Astrocyte (in vitro differentiated cells and primary cell): ENCODE measurements around the gene SENP2. TPM values are rescaled to one million over a fixed set of nuclear protein-coding genes. Genes with fewer than 3 reads are reported as not detected.

Experiments
- DNase-seq: peaks from one replicate; pipeline ENCODE4 v3.0.0-alpha.2; 2010; ENCODE audit warnings: low read depth
- FAIRE-seq: peaks from 2 replicates; lab custom pipeline; 2011; peaks lifted over from hg19 to GRCh38; lab: Jason Lieb, UNC
- H2AFZ ChIP-seq: 2 replicates; pipeline ENCODE4 v1.6.0; 2012; ENCODE audit warnings: low read depth, low read length, inconsistent platforms
- H3K27ac ChIP-seq: 2 replicates; pipeline ENCODE4 v1.5.1; 2011; ENCODE audit warnings: low read depth, low read length, inconsistent platforms
- H3K27me3 ChIP-seq: 2 replicates; pipeline ENCODE4 v1.6.0; 2011; ENCODE audit warnings: low read length, inconsistent platforms; ENCODE audit not compliant: insufficient read depth
- H3K36me3 ChIP-seq: 2 replicates; pipeline ENCODE4 v1.5.1; 2011; ENCODE audit warnings: low read length, inconsistent platforms; ENCODE audit not compliant: insufficient read depth
- H3K4me1 ChIP-seq: 2 replicates; pipeline ENCODE4 v1.5.1; 2011; ENCODE audit warnings: low read length, inconsistent platforms; ENCODE audit not compliant: insufficient read depth
- H3K4me2 ChIP-seq: 2 replicates; pipeline ENCODE4 v1.6.0; 2012; ENCODE audit warnings: low read length, inconsistent platforms
- H3K4me3 ChIP-seq: 2 replicates; pipeline ENCODE4 v1.5.1; 2011; ENCODE audit warnings: low read depth, mild to moderate bottlenecking, low read length, inconsistent platforms; ENCODE audit not compliant: insufficient read depth
- H3K79me2 ChIP-seq: 2 replicates; pipeline ENCODE4 v1.6.0; 2012; ENCODE audit warnings: mild to moderate bottlenecking, low read length, inconsistent platforms; ENCODE audit not compliant: insufficient read depth
- H3K9ac ChIP-seq: 2 replicates; pipeline ENCODE4 v1.6.0; 2012; ENCODE audit warnings: mild to moderate bottlenecking, low read length, inconsistent platforms
- H3K9me3 ChIP-seq: 2 replicates; pipeline ENCODE4 v1.5.1; 2012; ENCODE audit warnings: low read depth, mild to moderate bottlenecking, low read length, inconsistent platforms; ENCODE audit not compliant: insufficient read depth
- H4K20me1 ChIP-seq: 2 replicates; pipeline ENCODE4 v1.6.0; 2012; ENCODE audit warnings: low read length, inconsistent platforms; ENCODE audit not compliant: insufficient read depth
- H3K27ac Mint-ChIP-seq: one replicate; pipeline ENCODE4 v1.8.0; 2021; ENCODE audit warnings: mild to moderate bottlenecking, mixed read lengths; ENCODE audit not compliant: unreplicated experiment
- H3K27me3 Mint-ChIP-seq: one replicate; pipeline ENCODE4 v1.8.0; 2021; ENCODE audit warnings: low read depth, mixed read lengths; ENCODE audit not compliant: unreplicated experiment
- H3K36me3 Mint-ChIP-seq: one replicate; pipeline ENCODE4 v1.8.0; 2021; ENCODE audit warnings: low read depth, mixed read lengths; ENCODE audit not compliant: unreplicated experiment
- H3K4me1 Mint-ChIP-seq: one replicate; pipeline ENCODE4 v1.8.0; 2021; ENCODE audit warnings: low read depth, mixed read lengths; ENCODE audit not compliant: unreplicated experiment
- H3K4me3 Mint-ChIP-seq: one replicate; pipeline ENCODE4 v1.8.0; 2021; ENCODE audit warnings: mild to moderate bottlenecking, moderate library complexity, mixed read lengths; ENCODE audit not compliant: unreplicated experiment
- H3K9me3 Mint-ChIP-seq: one replicate; pipeline ENCODE4 v1.8.0; 2021; ENCODE audit warnings: mild to moderate bottlenecking, mixed read lengths; ENCODE audit not compliant: unreplicated experiment
- EZH2 ChIP-seq: IDR thresholded peaks from 2 replicates; pipeline ENCODE4 v1.6.1; 2012; ENCODE audit warnings: mild to moderate bottlenecking, low read length, inconsistent platforms; ENCODE audit not compliant: insufficient read depth
- total RNA-seq: library from RNA; stranded (reverse); gene quantifications from 2 replicates; pipeline ENCODE4 v1.2.1, GENCODE V29; 2021
- TF ChIP-seq, protein P1 (sequence below): IDR thresholded peaks from 2 replicates; pipeline ENCODE4 v1.5.1; 2011; ENCODE audit warnings: low read depth, mild to moderate bottlenecking, inconsistent platforms, low read length, moderate library complexity; ENCODE audit not compliant: insufficient read depth

Gene SENP2
- total RNA-seq, 1 donor from 2014 or later, result 44.1 TPM

DNA sequence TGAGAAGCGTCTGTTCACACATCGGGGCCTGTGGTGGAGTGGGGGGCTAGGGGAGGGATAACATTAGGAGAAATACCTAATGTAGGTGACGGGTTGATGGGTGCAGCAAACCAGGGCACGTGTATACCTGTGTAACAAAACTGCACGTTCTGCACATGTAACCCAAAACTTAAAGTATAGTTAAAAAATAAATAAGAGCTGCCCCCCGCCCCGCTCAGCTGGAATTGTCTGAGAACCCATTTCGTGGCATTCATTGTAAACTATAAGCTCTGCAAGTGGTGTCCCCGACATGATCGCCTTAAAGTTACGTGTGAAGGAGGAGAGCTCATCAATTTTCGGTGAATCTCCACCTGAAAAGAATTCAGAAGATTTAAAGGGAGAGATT, 26.4 kb upstream of the SENP2 start:
- no peak for TF ChIP-seq EZH2
- TF ChIP-seq, protein P1, sequence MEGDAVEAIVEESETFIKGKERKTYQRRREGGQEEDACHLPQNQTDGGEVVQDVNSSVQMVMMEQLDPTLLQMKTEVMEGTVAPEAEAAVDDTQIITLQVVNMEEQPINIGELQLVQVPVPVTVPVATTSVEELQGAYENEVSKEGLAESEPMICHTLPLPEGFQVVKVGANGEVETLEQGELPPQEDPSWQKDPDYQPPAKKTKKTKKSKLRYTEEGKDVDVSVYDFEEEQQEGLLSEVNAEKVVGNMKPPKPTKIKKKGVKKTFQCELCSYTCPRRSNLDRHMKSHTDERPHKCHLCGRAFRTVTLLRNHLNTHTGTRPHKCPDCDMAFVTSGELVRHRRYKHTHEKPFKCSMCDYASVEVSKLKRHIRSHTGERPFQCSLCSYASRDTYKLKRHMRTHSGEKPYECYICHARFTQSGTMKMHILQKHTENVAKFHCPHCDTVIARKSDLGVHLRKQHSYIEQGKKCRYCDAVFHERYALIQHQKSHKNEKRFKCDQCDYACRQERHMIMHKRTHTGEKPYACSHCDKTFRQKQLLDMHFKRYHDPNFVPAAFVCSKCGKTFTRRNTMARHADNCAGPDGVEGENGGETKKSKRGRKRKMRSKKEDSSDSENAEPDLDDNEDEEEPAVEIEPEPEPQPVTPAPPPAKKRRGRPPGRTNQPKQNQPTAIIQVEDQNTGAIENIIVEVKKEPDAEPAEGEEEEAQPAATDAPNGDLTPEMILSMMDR, result no peak
- peaks cover 11% of the 10 kb centered on the region for H3K4me1 ChIP-seq
- no peak for FAIRE-seq
- no peak overlapping the region for H3K4me3 Mint-ChIP-seq
- no peaks in the 10 kb centered on the region for H3K36me3 Mint-ChIP-seq
- no peak for DNase-seq
- H3K9ac ChIP-seq, result no peak overlapping the region
- H3K79me2 ChIP-seq, result no peaks in the 10 kb centered on the region
- H3K27me3 ChIP-seq, result peaks cover 3% of the 10 kb centered on the region
- peaks cover 9% of the 10 kb centered on the region for H3K4me1 Mint-ChIP-seq
- H3K9me3 Mint-ChIP-seq, result no peaks in the 10 kb centered on the region
- H3K4me2 ChIP-seq, result no peak overlapping the region
- H4K20me1 ChIP-seq, result no peaks in the 10 kb centered on the region
- H3K27ac ChIP-seq, result no peak overlapping the region
- H3K36me3 ChIP-seq, result no peaks in the 10 kb centered on the region
- no peak overlapping the region for H3K27ac Mint-ChIP-seq
- no peaks in the 10 kb centered on the region for H3K9me3 ChIP-seq
- no peak overlapping the region for H3K4me3 ChIP-seq
- H3K27me3 Mint-ChIP-seq, result no peaks in the 10 kb centered on the region
- no peak overlapping the region for H2AFZ ChIP-seq

DNA sequence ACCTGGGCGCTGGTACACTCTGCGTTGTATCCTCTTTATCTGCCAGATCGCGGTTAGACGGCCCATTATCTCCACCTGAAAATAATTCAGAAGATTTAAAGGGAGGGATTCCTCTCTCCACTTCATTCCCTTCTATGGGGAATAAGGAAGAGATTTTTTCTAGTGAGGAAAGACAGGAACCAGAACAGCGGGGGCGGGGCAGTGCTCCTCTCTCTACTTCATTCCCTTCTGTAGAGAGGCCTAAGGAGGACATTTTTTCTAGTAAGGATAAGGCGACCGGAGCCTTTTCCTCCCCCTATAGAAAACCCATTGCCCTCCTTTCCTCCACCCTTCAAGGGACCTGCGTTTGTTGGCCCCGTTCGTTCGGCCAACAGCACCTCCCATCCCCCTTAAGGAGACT, 25.4 kb upstream of the SENP2 start:
- no peak overlapping the region for H3K27ac Mint-ChIP-seq
- Histone ChIP-seq H4K20me1 (no peaks in the 10 kb centered on the region), H3K27ac (no peak overlapping the region), H3K9me3 (no peaks in the 10 kb centered on the region), H3K79me2 (no peaks in the 10 kb centered on the region), H3K4me3 (no peak overlapping the region), H3K36me3 (no peaks in the 10 kb centered on the region), H3K4me2 (no peak overlapping the region), H3K27me3 (peaks cover 3% of the 10 kb centered on the region), H3K9ac (no peak overlapping the region), H2AFZ (no peak overlapping the region), H3K4me1 (peaks cover 11% of the 10 kb centered on the region)
- H3K36me3 Mint-ChIP-seq, result no peaks in the 10 kb centered on the region
- TF ChIP-seq, protein P1, result no peak
- no peak for TF ChIP-seq EZH2
- no peak for DNase-seq
- H3K4me1 Mint-ChIP-seq, result peaks cover 9% of the 10 kb centered on the region
- H3K27me3 Mint-ChIP-seq, result no peaks in the 10 kb centered on the region
- no peak for FAIRE-seq
- H3K4me3 Mint-ChIP-seq, result no peak overlapping the region
- H3K9me3 Mint-ChIP-seq, result no peaks in the 10 kb centered on the region

DNA sequence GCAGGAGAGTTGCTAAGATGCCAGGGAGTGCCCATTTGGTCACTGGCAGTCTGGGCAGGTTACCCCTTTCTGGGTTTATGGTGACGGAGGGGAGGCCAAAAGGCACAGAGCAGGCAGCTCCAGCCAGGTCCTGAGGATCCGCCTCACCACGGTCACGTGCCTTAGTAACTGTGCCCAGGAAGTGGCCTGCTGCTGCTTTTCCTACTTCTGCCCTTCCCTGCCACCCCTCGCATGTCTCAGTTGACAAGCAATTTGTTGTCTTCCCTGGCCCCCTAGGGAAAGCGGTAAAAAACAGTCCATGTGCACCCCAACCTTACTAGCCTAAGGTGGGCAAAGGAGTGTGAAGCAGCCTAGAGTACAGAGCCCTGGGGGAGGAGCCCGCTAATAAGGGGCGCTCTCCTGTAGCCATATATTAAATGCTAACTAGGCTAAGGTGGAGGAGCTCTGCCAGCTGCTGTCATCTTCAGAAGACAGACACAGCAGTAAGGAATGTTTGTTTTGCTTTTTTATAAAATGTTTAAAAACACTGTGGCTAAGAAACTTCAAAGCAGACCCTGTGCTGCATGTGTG, 24.6 kb upstream of the SENP2 start:
- no peaks in the 10 kb centered on the region for H3K9me3 ChIP-seq
- no peak overlapping the region for H3K4me3 Mint-ChIP-seq
- H3K4me2 ChIP-seq, result no peak overlapping the region
- no peaks in the 10 kb centered on the region for H3K36me3 ChIP-seq
- TF ChIP-seq, protein P1, result no peak
- no peak for TF ChIP-seq EZH2
- no peaks in the 10 kb centered on the region for H4K20me1 ChIP-seq
- H3K4me3 ChIP-seq, result no peak overlapping the region
- no peak overlapping the region for H3K27ac Mint-ChIP-seq
- H3K27me3 ChIP-seq, result peaks cover 3% of the 10 kb centered on the region
- FAIRE-seq (no peak), DNase-seq (no peak)
- H3K79me2 ChIP-seq, result no peaks in the 10 kb centered on the region
- H3K36me3 Mint-ChIP-seq, result no peaks in the 10 kb centered on the region
- H3K4me1 ChIP-seq, result peaks cover 11% of the 10 kb centered on the region
- H3K27ac ChIP-seq, result no peak overlapping the region
- peaks cover 9% of the 10 kb centered on the region for H3K4me1 Mint-ChIP-seq
- no peak overlapping the region for H3K9ac ChIP-seq
- H2AFZ ChIP-seq, result no peak overlapping the region
- no peaks in the 10 kb centered on the region for H3K9me3 Mint-ChIP-seq
- no peaks in the 10 kb centered on the region for H3K27me3 Mint-ChIP-seq
